HG02588 (cell line): ENCODE measurements around the gene KCNH2.

ENCODE experiments used
- ATAC-seq: cut with Tn5 transposase; IDR thresholded peaks from one replicate; pipeline ENCODE4 v1.9.1; 2021; ENCODE audit warnings: mild to moderate bottlenecking, moderate library complexity; ENCODE audit not compliant: unreplicated experiment

KCNH2 gene

GRCh38 chr7:150962553-150963399, 15.3 kb downstream of the KCNH2 start:
- ATAC-seq: peak; percentile 56

- ATAC-seq: no peak
Observed at GRCh38 chr7:150962290-150962552, 15.9 kb downstream of the KCNH2 start.

GRCh38 chr7:150961510-150962289, 16.4 kb downstream of the KCNH2 start:
- ATAC-seq: no peak

- no peak for ATAC-seq
Observed at GRCh38 chr7:150959739-150960734, 18.1 kb downstream of the KCNH2 start.

GRCh38 chr7:150959081-150959480, 19.0 kb downstream of the KCNH2 start:
- ATAC-seq: no peak

GRCh38 chr7:150958597-150958996, 19.5 kb downstream of the KCNH2 start:
- ATAC-seq: no peak

- no peak for ATAC-seq
Observed at GRCh38 chr7:150958062-150958552, 20.0 kb downstream of the KCNH2 start.

- ATAC-seq: no peak
Observed at GRCh38 chr7:150957133-150958020, 20.7 kb downstream of the KCNH2 start.

GRCh38 chr7:150956395-150957132, 21.6 kb downstream of the KCNH2 start:
- ATAC-seq: no peak

- no peak for ATAC-seq
Observed at GRCh38 chr7:150955519-150956394, 22.4 kb downstream of the KCNH2 start.

GRCh38 chr7:150954986-150955518, 23.1 kb downstream of the KCNH2 start:
- ATAC-seq: no peak

- no peak for ATAC-seq
Observed at GRCh38 chr7:150954201-150954985, 23.7 kb downstream of the KCNH2 start.

- no peak for ATAC-seq
Observed at GRCh38 chr7:150953061-150953997, 24.8 kb downstream of the KCNH2 start.

GRCh38 chr7:150952331-150953050, 25.6 kb downstream of the KCNH2 start:
- no peak for ATAC-seq

- no peak for ATAC-seq
Observed at GRCh38 chr7:150951521-150951920, 26.6 kb downstream of the KCNH2 start.

- ATAC-seq: no peak
Observed at GRCh38 chr7:150951181-150951520, 27.0 kb downstream of the KCNH2 start.
